GM20431 (cell line): ENCODE measurements around the gene LRRC8D.

Experiments used
- in situ Hi-C: fragments of 300-500 bp; cut with MseI, MboI; formaldehyde crosslinking; loops from one replicate; pipeline ENCODE4 v1.15.0; 2020; ENCODE audit warnings: low sequenced_read_pairs; ENCODE audit not compliant: unreplicated experiment

Gene LRRC8D

GRCh38 chr1:89804642-89805237 lies 16.1 kb upstream of the LRRC8D start:
- in situ Hi-C loops, result loop anchor here (10.0 kb wide), 1 partner anchor 180 kb away; no protein-coding TSS in a partner anchor

- in situ Hi-C loops, result loop anchor here (10.0 kb wide), 1 partner anchor 178 kb away; no protein-coding TSS in a partner anchor
These were observed 14.2 kb upstream of the LRRC8D start for GRCh38 chr1:89806616-89807015.

GRCh38 chr1:89807503-89807902 lies 13.3 kb upstream of the LRRC8D start:
- in situ Hi-C loops, result loop anchor here (10.0 kb wide), 1 partner anchor 177 kb away; no protein-coding TSS in a partner anchor

- in situ Hi-C loops, result loop anchor here (10.0 kb wide), 1 partner anchor 177 kb away; no protein-coding TSS in a partner anchor
These were observed 12.8 kb upstream of the LRRC8D start for GRCh38 chr1:89807983-89808382.

GRCh38 chr1:89808441-89809117 lies 12.3 kb upstream of the LRRC8D start:
- in situ Hi-C loops, result loop anchor here (10.0 kb wide), 1 partner anchor 176 kb away; no protein-coding TSS in a partner anchor

GRCh38 chr1:89809556-89809955 lies 11.3 kb upstream of the LRRC8D start:
- in situ Hi-C loops, result loop anchor here (10.0 kb wide), 1 partner anchor 175 kb away; no protein-coding TSS in a partner anchor

GRCh38 chr1:89810302-89810701 lies 10.5 kb upstream of the LRRC8D start:
- in situ Hi-C loops, result no loop called here

GRCh38 chr1:89810880-89811279 lies 10.0 kb upstream of the LRRC8D start:
- in situ Hi-C loops, result no loop called here

- in situ Hi-C loops, result no loop called here
These were observed 7.8 kb upstream of the LRRC8D start for GRCh38 chr1:89812992-89813391.

- in situ Hi-C loops, result no loop called here
These were observed 5.8 kb upstream of the LRRC8D start for GRCh38 chr1:89815040-89815439.

- in situ Hi-C loops, result no loop called here
These were observed 5.2 kb upstream of the LRRC8D start for GRCh38 chr1:89815611-89816010.

- in situ Hi-C loops, result no loop called here
These were observed 4.5 kb upstream of the LRRC8D start for GRCh38 chr1:89816366-89816765.

GRCh38 chr1:89821322-89822108 lies 683 bp downstream of the LRRC8D start:
- in situ Hi-C loops, result no loop called here

- in situ Hi-C loops, result no loop called here
These were observed 1.5 kb downstream of the LRRC8D start for GRCh38 chr1:89822109-89822962.

- in situ Hi-C loops, result no loop called here
These were observed 2.3 kb downstream of the LRRC8D start for GRCh38 chr1:89822999-89823628.

GRCh38 chr1:89823679-89824292 lies 3.0 kb downstream of the LRRC8D start:
- in situ Hi-C loops, result no loop called here

GRCh38 chr1:89826594-89826993 lies 5.8 kb downstream of the LRRC8D start:
- in situ Hi-C loops, result no loop called here

- in situ Hi-C loops, result no loop called here
These were observed 6.5 kb downstream of the LRRC8D start for GRCh38 chr1:89827330-89827729.

GRCh38 chr1:89827902-89828301 lies 7.1 kb downstream of the LRRC8D start:
- in situ Hi-C loops, result no loop called here
